ENCODE results near the gene ARMH1. TPM values are rescaled to one million over a fixed set of nuclear protein-coding genes. Genes with fewer than 3 reads are reported as not detected.

ARMH1 gene
- total RNA-seq (1.2 and 3.1 TPM in 2 replicates), polyA plus RNA-seq (6.1 and 6.3 TPM in 2 replicates)

DNA sequence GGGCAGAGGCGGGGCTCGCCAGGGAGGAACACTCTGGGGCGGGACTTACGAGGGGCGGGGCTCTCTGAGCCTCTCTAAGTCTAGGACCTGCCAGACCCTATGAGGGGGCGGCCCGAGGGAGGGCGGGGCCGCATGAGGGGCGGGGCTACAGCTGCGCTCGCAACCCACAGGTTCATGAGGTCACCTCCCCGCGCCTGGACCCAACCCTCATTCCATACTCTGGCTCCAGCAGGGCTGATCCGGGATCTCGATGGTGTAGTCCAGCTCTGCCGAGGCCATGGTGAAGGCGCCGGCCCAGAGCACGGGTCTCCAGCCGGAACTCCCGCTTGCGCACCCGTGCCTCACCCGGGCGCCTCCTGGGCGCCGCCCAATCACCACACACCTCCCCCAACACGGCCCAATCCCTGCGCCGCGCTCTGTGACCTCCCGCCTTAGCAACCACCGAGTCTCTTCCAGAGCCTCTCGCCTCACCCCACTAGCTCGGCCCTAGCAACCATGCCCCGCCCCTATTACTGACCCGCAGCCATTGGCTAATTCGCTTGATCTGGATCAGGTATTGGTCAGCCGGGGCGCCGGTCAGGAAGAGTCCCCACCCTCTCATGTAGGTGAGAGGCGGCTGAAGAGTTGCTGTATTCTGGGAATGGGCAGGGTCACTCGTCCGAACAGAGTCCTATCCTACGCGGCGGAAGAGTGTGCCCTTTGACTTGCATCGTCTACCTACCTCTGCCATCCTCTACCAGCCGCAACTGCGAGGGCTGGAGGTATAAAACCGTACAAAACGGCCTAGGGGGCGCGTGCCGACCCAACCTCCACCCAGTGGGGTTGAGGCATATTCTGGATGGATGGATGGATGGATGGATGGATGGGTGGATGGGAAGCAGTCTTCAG lies at the start of gene ARMH1, which contains the start of gene TMEM53:
Gene ARMH1, plus strand, starts transcription at position 602 of the 888 bp plus-strand sequence. CDS start 14,984 bp downstream, outside the sequence.
Gene TMEM53, minus strand, starts transcription at position 369 of the 888 bp plus-strand sequence. Its CDS starts 90 bp downstream, at position 279.
- DNase-seq (ENCODE audit: low spot score), result peak; percentile 99
- peaks cover 21% of the 10 kb centered on the region for H3K4me1 ChIP-seq (ENCODE audit: insufficient read depth)
- no peaks in the 10 kb centered on the region for H3K9me2 ChIP-seq (replicated peaks; ENCODE audit: insufficient read depth)
- TF ChIP-seq EZH2phosphoT487 (IDR thresholded peaks at IDR 0.05; ENCODE audit: low read depth, severe bottlenecking, unreplicated experiment) (no peak), EZH2 (IDR thresholded peaks at IDR 0.05; ENCODE audit: borderline replicate concordance) (no peak)
- TF ChIP-seq, protein P1, sequence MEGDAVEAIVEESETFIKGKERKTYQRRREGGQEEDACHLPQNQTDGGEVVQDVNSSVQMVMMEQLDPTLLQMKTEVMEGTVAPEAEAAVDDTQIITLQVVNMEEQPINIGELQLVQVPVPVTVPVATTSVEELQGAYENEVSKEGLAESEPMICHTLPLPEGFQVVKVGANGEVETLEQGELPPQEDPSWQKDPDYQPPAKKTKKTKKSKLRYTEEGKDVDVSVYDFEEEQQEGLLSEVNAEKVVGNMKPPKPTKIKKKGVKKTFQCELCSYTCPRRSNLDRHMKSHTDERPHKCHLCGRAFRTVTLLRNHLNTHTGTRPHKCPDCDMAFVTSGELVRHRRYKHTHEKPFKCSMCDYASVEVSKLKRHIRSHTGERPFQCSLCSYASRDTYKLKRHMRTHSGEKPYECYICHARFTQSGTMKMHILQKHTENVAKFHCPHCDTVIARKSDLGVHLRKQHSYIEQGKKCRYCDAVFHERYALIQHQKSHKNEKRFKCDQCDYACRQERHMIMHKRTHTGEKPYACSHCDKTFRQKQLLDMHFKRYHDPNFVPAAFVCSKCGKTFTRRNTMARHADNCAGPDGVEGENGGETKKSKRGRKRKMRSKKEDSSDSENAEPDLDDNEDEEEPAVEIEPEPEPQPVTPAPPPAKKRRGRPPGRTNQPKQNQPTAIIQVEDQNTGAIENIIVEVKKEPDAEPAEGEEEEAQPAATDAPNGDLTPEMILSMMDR (IDR thresholded peaks at IDR 0.05; ENCODE audit: poor library complexity), result no peak
- H3K9me3 ChIP-seq (ENCODE audit: low read depth), result no peaks in the 10 kb centered on the region
- H3K79me2 ChIP-seq, result peaks cover 16% of the 10 kb centered on the region
- H3K36me3 ChIP-seq (replicated peaks; ENCODE audit: insufficient read depth, low read depth), result no peaks in the 10 kb centered on the region
- H3K27ac ChIP-seq, result peak within 1 kb of the TSS; percentile 92
- H4K20me1 ChIP-seq (ENCODE audit: insufficient read depth, poor library complexity, severe bottlenecking), result no peaks in the 10 kb centered on the region
- WGBS (ENCODE audit: low lambda C conversion rate, missing lambda C conversion rate), result 2% methylated on average over 46 of the region's 56 CpGs
- peak within 1 kb of the TSS; percentile 81 for H2AFZ ChIP-seq
- peak within 1 kb of the TSS; percentile 73 for H3K4me3 ChIP-seq
- H3K4me2 ChIP-seq, result peak within 1 kb of the TSS; percentile 87
- no peaks in the 10 kb centered on the region for H3K27me3 ChIP-seq

DNA sequence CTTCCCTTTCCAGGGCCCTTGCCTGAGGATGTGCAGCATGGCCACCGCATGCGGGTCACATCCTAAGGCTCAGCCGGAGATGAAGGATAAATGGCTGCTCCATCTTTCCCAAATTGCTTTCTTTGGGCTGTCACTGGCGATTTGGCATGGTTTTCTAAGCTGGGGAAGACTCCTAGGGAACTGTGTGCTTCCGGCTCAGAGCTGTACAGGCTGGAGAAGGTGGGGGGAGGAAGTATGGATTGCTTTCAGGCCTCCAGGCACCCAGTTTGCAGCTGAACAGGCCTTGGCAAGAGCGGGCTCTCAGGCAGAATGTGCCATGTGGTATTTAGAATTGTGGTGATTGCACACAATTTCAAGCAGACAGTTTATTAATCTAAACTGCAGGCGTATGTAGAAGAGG lies 49.2 kb upstream of the ARMH1 start:
- H3K79me2 ChIP-seq, result no peaks in the 10 kb centered on the region
- WGBS (ENCODE audit: low lambda C conversion rate, missing lambda C conversion rate), result 92% methylated on average over 7 of the region's 7 CpGs
- TF ChIP-seq, protein P1 (IDR thresholded peaks at IDR 0.05; ENCODE audit: poor library complexity), result no peak
- TF ChIP-seq EZH2phosphoT487 (IDR thresholded peaks at IDR 0.05; ENCODE audit: low read depth, severe bottlenecking, unreplicated experiment), result no peak
- TF ChIP-seq EZH2 (IDR thresholded peaks at IDR 0.05; ENCODE audit: borderline replicate concordance), result no peak
- H3K9me3 ChIP-seq (ENCODE audit: low read depth), result no peaks in the 10 kb centered on the region
- no peaks in the 10 kb centered on the region for H3K4me1 ChIP-seq (ENCODE audit: insufficient read depth)
- no peaks in the 10 kb centered on the region for H3K36me3 ChIP-seq (replicated peaks; ENCODE audit: insufficient read depth, low read depth)
- no peaks in the 10 kb centered on the region for H3K27me3 ChIP-seq
- H3K27ac ChIP-seq, result no peak overlapping the region
- no peaks in the 10 kb centered on the region for H4K20me1 ChIP-seq (ENCODE audit: insufficient read depth, poor library complexity, severe bottlenecking)
- no peak overlapping the region for H3K4me2 ChIP-seq
- no peak overlapping the region for H3K4me3 ChIP-seq
- H3K9me2 ChIP-seq (replicated peaks; ENCODE audit: insufficient read depth), result no peaks in the 10 kb centered on the region
- no peak overlapping the region for H2AFZ ChIP-seq
- no peak for DNase-seq (ENCODE audit: low spot score)

DNA sequence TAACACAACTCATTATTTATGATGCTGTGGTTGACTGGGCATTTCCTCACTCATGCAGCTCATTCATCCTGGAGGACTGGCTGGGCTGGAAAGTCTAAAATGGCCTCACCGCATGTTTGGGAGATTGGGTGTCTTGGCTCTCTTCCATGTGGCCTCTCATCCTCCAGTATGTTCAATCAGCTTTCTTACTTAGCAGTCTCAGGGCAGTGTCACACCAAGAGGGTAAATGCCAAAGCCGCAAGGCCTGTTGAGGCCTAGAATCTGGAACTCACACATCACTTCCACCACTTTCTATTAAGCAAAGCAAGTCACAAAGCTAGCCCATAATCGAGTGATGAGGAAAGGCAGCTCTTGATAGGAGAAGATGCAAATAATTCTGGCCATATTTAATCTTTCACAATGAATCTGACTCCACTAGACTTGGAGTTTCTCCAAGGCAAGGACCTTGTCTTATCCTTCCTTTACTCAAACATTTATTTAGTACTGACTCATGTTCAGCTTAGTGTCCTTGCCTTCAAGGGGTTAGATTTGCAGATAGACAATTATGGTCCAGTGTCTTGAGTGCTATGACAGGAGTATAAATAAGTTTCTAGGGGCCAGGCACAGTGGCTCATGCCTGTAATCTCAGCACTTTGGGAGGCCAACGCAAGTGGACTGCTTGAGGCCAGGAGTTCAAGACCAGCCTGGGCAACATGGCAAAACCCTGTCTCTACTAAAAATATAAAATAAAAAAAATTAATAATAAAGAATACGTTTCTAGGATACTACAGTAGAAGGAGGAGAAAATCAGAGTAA lies 45.4 kb upstream of the ARMH1 start:
- Histone ChIP-seq H3K9me3 (ENCODE audit: low read depth) (no peaks in the 10 kb centered on the region), H3K79me2 (peaks cover 15% of the 10 kb centered on the region), H3K9me2 (replicated peaks; ENCODE audit: insufficient read depth) (no peaks in the 10 kb centered on the region), H3K4me2 (no peak overlapping the region), H3K27ac (no peak overlapping the region), H3K4me3 (no peak overlapping the region), H3K27me3 (no peaks in the 10 kb centered on the region), H3K4me1 (ENCODE audit: insufficient read depth) (peaks cover 8% of the 10 kb centered on the region), H4K20me1 (ENCODE audit: insufficient read depth, poor library complexity, severe bottlenecking) (no peaks in the 10 kb centered on the region), H2AFZ (no peak overlapping the region), H3K36me3 (replicated peaks; ENCODE audit: insufficient read depth, low read depth) (no peaks in the 10 kb centered on the region)
- WGBS (ENCODE audit: low lambda C conversion rate, missing lambda C conversion rate), result 88% methylated on average over 5 of the region's 5 CpGs
- DNase-seq (ENCODE audit: low spot score), result no peak
- no peak for TF ChIP-seq EZH2 (IDR thresholded peaks at IDR 0.05; ENCODE audit: borderline replicate concordance)
- TF ChIP-seq, protein P1 (IDR thresholded peaks at IDR 0.05; ENCODE audit: poor library complexity), result no peak
- TF ChIP-seq EZH2phosphoT487 (IDR thresholded peaks at IDR 0.05; ENCODE audit: low read depth, severe bottlenecking, unreplicated experiment), result no peak

Data from hepatocyte (in vitro differentiated cells).